Measurements from ENCODE around the gene TBXA2R.
"Not testable (repeated sequence)": the region's sequence is repeated elsewhere in the genome, so short reads cannot be mapped to it uniquely, and the experiment has no call there.

TBXA2R gene

DNA sequence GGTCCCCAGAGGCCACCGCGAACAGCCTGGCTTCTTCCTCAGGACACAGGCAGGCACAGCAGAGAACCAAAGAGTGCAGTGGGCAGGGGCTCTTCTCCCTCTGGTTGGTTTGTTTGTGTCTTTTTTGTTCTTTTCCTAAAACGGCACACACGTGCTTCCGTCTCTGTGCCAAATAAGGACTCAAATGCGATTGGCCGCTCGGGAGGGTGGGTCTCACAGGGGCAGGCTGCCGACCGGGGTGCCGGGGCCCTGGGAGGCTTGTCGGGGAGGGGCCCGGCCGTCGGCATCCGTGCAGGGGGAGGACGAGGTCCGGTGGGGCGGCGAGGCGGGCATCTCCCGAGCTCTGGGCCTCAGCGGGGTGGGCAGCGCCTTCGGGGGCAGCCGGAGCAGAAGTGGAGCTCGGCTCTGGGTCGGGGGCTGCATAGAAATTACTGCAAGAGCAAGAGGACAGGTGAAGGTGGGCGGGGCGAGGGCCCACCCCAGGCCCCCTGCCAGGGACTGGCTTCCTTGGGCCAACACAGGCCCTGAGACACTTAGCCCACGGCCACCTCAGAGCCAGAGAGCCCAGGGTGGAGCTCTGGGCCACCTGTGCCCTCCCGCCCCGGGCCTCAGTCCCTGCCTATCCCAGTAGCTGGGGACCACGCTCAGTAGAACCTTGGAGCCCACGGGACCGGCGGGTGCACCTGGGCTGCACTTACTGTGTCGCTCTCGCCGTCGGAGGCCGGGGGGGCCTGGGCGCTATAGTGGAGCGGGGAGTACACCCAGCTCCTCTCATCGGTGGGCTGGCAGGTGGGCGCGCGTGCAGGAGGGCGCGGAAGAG, 26.3 kb upstream of the TBXA2R start:
- DNase-seq (ENCODE audit: insufficient read length, low spot score) (no peak), FAIRE-seq (no peak)
- TF ChIP-seq, protein P1, sequence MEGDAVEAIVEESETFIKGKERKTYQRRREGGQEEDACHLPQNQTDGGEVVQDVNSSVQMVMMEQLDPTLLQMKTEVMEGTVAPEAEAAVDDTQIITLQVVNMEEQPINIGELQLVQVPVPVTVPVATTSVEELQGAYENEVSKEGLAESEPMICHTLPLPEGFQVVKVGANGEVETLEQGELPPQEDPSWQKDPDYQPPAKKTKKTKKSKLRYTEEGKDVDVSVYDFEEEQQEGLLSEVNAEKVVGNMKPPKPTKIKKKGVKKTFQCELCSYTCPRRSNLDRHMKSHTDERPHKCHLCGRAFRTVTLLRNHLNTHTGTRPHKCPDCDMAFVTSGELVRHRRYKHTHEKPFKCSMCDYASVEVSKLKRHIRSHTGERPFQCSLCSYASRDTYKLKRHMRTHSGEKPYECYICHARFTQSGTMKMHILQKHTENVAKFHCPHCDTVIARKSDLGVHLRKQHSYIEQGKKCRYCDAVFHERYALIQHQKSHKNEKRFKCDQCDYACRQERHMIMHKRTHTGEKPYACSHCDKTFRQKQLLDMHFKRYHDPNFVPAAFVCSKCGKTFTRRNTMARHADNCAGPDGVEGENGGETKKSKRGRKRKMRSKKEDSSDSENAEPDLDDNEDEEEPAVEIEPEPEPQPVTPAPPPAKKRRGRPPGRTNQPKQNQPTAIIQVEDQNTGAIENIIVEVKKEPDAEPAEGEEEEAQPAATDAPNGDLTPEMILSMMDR (IDR thresholded peaks at IDR 0.05; ENCODE audit: insufficient read depth, missing control alignments): no peak

DNA sequence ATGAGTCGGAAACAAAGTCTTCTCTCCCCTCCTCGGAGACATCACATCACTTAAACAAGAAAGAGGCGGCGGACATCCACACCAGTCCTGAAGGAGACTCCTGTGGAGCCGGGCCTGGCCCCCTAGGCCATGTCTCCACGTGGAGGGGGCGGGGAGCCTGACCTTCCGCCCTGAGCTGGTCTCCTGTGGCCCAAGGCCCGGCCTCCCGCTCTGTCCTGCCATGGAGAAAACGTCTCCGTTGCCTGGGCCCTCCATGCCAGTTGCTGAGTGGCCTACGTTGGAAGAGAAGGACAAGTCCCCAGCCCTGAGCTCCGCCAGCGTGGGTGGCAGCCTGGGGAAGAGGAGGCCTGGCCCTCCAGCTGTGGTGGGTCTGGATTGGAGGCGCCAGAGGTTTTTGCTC, 25.4 kb upstream of the TBXA2R start:
- no peak for DNase-seq (ENCODE audit: insufficient read length, low spot score)
- TF ChIP-seq, protein P1 (IDR thresholded peaks at IDR 0.05; ENCODE audit: insufficient read depth, missing control alignments): no peak
- no peak for FAIRE-seq

DNA sequence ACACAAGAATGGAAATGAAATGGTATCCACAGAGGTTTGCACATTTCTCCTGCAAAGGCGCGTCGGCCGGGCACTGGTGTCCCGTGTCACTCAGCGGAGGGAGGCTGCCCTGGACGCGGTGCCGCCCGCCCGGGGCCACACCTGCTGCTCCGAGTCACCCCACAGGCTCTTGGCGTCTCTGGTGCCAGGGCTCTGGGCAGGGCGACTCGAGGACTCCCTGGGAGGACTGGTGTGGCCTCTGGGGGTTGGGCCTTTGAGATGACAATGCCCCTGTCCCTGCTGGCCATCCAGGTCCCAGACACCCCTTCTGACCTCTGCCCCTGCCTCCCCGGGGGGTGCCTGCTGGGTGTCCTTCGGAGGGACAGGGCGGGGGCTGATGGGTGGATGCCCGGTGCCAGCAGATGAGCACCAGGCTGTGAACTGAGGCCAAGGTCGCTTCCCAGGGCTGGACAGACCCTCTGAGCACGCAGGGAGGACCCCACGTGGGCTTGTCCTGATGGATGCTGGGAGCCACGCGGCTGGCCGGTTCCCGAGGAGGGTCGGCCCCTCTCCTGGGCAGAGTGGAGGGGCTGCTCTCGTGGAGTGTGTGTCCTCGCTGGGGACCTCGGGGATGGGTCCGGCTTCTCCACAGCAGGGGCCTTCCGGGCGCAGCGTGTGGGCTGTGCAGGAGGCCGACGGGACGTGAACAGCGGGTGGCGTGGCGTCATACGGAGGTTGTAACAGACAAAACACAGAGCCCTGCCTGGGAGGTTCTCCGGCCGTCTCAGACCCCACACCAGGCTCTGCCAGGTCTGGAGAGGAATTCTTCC, 24.6 kb upstream of the TBXA2R start:
- TF ChIP-seq, protein P1 (IDR thresholded peaks at IDR 0.05; ENCODE audit: insufficient read depth, missing control alignments): no peak

DNA sequence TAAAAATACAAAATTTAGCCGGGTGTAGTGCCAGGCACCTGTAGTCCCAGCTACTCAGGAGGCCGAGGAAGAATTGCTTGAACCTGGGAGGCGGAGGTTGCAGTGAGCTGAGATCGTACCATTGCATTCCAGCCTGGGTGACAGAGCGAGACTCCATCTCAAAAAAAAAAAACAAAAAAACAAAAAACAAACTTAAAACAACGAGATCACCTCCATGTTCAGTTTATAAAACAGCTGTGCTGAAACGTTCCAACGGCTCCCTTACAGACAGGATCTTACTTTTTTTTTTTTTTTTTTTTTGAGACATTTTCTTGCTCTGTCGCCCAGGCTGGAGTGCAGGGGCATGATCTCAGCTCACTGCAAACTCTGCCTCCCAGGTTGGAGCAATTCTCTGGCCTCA, 22.1 kb upstream of the TBXA2R start:
- DNase-seq (ENCODE audit: insufficient read length, low spot score); FAIRE-seq: not testable (repeated sequence)

More for the DNA sequence above, 24.6 kb upstream of the TBXA2R start:
- FAIRE-seq (no peak), DNase-seq (ENCODE audit: insufficient read length, low spot score) (no peak)

DNA sequence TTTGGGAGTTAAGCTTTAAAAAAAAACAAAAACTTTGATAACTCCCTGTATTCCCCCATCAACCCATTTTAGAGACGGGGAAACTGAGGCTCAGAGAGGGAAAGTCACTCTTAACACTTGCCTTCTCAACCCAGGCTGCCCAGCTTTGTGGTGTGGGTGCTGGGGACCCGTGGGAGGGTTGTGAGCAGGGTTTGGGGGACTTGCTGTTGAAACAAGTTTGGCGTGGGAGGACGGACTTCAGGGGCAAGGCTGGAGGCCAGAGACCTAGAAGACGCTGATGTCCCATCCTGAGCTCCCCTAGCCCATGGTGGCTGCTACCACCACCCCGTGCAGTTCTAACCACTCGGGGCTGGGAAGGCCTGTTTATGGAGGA, 20.7 kb upstream of the TBXA2R start:
- DNase-seq (ENCODE audit: insufficient read length, low spot score): no peak
- FAIRE-seq: no peak
- TF ChIP-seq, protein P1 (IDR thresholded peaks at IDR 0.05; ENCODE audit: insufficient read depth, missing control alignments): no peak

DNA sequence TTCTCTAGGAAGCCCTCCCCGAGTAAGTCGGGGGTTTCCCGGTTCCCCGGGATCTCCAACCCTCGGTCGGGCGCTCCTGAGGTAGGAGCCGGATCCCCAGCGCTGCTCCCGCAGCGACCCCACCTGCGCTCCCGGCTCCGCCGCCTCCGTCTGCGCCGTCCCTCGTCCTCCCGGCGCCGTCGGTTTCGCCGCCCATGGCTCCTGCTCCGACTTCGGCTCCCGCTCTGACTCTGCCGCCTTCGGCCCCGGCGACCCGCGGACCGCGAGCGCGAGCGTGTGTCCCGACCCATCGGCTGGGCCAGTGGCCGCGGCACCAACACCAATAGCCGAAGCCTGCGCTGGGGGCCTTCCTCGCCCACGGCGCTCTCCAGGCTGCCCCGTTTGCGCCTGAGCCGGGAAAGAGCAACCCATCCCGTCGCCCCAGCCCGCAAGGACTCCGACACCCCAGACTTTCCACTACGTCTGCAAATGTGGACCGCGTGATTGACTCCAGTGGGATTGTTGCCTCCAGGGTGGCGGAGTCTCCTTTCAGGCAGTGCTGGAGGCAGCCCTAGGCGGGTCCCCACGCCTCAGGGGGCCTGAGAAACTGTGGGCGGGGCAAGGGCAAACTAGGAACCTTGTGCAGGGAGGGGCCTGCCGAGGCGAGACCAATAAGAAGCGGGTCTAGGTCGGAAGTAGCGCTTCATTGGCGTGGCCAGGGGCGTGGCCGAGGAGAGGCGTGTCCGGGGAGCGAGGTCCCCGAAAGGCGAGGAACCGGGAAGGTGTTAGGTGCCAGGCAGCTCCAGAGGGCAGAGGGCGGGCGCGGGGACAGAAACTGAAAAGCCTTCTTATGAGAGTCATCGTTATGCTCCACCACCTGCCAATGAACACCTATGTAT, 20.0 kb upstream of the TBXA2R start, which contains the start of gene CACTIN:
Gene CACTIN (minus strand): TSS at position 318 of the 878 bp plus-strand sequence. CDS start 28 bp downstream, at position 290.
- DNase-seq (ENCODE audit: insufficient read length, low spot score) (peak; percentile 100), FAIRE-seq (no peak)
- TF ChIP-seq, protein P1 (IDR thresholded peaks at IDR 0.05; ENCODE audit: insufficient read depth, missing control alignments): no peak

DNA sequence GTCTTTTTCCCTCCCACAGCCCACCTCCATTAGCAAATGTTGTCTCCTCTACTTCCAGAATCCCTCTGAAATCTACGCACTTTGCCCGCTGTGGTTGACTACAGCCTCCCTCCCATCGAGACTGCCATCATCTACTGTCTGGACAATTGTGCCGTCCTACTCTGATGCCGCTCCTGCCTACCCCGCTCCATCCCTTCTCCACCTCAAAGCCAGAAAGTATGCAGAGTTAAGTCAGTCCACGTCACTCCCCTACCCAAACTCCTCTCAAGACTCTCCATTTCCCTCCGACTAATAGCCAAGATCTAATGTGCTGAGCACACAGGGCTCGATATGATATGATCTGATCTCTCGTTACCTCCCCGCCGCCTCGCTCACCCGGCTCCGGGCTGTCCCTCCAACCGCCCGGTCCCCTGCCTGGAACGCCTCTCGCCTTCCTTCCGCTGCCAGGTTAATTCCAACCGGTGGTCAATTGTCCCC, 19.4 kb upstream of the TBXA2R start:
- no peak for FAIRE-seq
- TF ChIP-seq, protein P1 (IDR thresholded peaks at IDR 0.05; ENCODE audit: insufficient read depth, missing control alignments): no peak
- no peak for DNase-seq (ENCODE audit: insufficient read length, low spot score)

All from D721Med (cell line).